ENCODE data around the gene STARD13. TPM values are rescaled to one million over a fixed set of nuclear protein-coding genes. Genes with fewer than 3 reads are reported as not detected.

Gene STARD13
- total RNA-seq, 1 experiment from 2014 or later, result 2.1 TPM

DNA sequence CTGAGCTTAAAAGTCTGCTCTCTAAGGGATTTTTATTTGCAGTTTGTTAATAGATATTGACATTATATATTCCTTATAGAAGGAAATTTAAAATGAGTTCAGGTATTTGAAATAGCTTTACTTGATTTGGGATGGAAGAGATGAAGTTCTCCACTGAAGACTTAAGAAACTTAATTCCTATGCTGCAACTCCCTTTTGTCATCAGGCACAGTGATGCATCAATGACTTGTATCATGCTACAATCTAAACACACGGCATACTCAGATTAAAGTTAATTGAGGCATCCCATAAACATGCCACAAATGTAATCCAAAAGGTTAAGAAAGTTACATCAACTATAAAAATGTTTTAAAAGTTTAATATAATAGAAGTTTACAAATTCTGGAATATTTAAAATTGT, 109.0 kb downstream of the STARD13 start:
- no peak overlapping the region for H2BK120ac ChIP-seq (ENCODE audit: low read depth, low read length, poor library complexity, severe bottlenecking)
- Mint-ChIP-seq H3K9me3 (no peaks in the 10 kb centered on the region), H3K27ac (no peak overlapping the region), H3K4me3 (no peak overlapping the region), H3K4me1 (peaks cover 19 to 21% of the 10 kb centered on the region in 2 experiments), H3K36me3 (ENCODE audit: insufficient read depth in 1 of 3, low read depth in 3 of 3) (no peaks in the 10 kb centered on the region), H3K27me3 (ENCODE audit: low read depth) (peaks cover 61% of the 10 kb centered on the region)
- no peak overlapping the region for H2BK12ac ChIP-seq (ENCODE audit: insufficient read length, low read depth, low read length)
- no CpG with 5 or more reads among the region's 1 CpG for WGBS (ENCODE audit: extremely low coverage, insufficient read length, low lambda C conversion rate)
- no peak overlapping the region for H2BK5ac ChIP-seq (ENCODE audit: insufficient read length, low read length)
- no peak overlapping the region for H3K56ac ChIP-seq (ENCODE audit: insufficient read length, low read depth, low read length)
- no peaks in the 10 kb centered on the region for H3K23me2 ChIP-seq (ENCODE audit: insufficient read length, low read depth, low read length, poor library complexity, severe bottlenecking)
- no peak overlapping the region for H3K4ac ChIP-seq (ENCODE audit: low read depth, low read length)
- H3K79me2 ChIP-seq (ENCODE audit: insufficient read depth, low read length), result no peaks in the 10 kb centered on the region
- no peaks in the 10 kb centered on the region for H3K79me1 ChIP-seq (ENCODE audit: insufficient read depth, low read depth, low read length, poor library complexity, severe bottlenecking)
- no peak overlapping the region for H2AK5ac ChIP-seq (ENCODE audit: insufficient read length, low read length)
- no peak overlapping the region for H2AFZ ChIP-seq (ENCODE audit: low read length)
- no peak overlapping the region for H3K14ac ChIP-seq (ENCODE audit: insufficient read depth, low read length)
- H3K9ac ChIP-seq (ENCODE audit: extremely low read depth, insufficient read length, low read length), result no peak overlapping the region
- H3T11ph ChIP-seq (ENCODE audit: low read length), result no peak overlapping the region
- no peak overlapping the region for H2BK15ac ChIP-seq (ENCODE audit: low read depth, low read length)
- H4K91ac ChIP-seq (ENCODE audit: insufficient read length, low read depth, low read length), result no peak overlapping the region
- no peaks in the 10 kb centered on the region for H4K20me1 ChIP-seq (ENCODE audit: control insufficient read depth, insufficient read depth, insufficient read length)
- H4K5ac ChIP-seq (ENCODE audit: insufficient read length, low read depth, low read length), result no peak overlapping the region
- no peak for DNase-seq
- no peaks in the 10 kb centered on the region for H3K9me3 ChIP-seq (ENCODE audit: control insufficient read depth, low read depth, low read length)
- no peaks in the 10 kb centered on the region; the same call in 1 of the 2 replicates for H3K27me3 ChIP-seq (ENCODE audit: insufficient read depth, low read length)
- H3K4me2 ChIP-seq (ENCODE audit: insufficient read depth, insufficient read length, low read length), result no peak overlapping the region
- peaks cover 2% of the 10 kb centered on the region; the same call in 1 of the 2 replicates for H3K4me1 ChIP-seq (ENCODE audit: insufficient read depth, low read length)
- TF ChIP-seq, protein P1, sequence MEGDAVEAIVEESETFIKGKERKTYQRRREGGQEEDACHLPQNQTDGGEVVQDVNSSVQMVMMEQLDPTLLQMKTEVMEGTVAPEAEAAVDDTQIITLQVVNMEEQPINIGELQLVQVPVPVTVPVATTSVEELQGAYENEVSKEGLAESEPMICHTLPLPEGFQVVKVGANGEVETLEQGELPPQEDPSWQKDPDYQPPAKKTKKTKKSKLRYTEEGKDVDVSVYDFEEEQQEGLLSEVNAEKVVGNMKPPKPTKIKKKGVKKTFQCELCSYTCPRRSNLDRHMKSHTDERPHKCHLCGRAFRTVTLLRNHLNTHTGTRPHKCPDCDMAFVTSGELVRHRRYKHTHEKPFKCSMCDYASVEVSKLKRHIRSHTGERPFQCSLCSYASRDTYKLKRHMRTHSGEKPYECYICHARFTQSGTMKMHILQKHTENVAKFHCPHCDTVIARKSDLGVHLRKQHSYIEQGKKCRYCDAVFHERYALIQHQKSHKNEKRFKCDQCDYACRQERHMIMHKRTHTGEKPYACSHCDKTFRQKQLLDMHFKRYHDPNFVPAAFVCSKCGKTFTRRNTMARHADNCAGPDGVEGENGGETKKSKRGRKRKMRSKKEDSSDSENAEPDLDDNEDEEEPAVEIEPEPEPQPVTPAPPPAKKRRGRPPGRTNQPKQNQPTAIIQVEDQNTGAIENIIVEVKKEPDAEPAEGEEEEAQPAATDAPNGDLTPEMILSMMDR (conservative IDR thresholded peaks at IDR 0.05), result no peak
- H4K8ac ChIP-seq (replicated peaks; ENCODE audit: insufficient read length, low read depth, low read length), result no peak overlapping the region
- no peak overlapping the region for H3K23ac ChIP-seq (ENCODE audit: insufficient read length, low read depth, low read length)
- H2BK20ac ChIP-seq (ENCODE audit: low read depth, low read length, poor library complexity, severe bottlenecking), result no peak overlapping the region
- H3K18ac ChIP-seq (ENCODE audit: insufficient read length, low read depth, low read length), result no peak overlapping the region
- no peak overlapping the region for H3K27ac ChIP-seq (ENCODE audit: insufficient read length, low read depth, low read length)

All from H9 (cell line).